ENCODE results near the gene GRIK2.

DNA sequence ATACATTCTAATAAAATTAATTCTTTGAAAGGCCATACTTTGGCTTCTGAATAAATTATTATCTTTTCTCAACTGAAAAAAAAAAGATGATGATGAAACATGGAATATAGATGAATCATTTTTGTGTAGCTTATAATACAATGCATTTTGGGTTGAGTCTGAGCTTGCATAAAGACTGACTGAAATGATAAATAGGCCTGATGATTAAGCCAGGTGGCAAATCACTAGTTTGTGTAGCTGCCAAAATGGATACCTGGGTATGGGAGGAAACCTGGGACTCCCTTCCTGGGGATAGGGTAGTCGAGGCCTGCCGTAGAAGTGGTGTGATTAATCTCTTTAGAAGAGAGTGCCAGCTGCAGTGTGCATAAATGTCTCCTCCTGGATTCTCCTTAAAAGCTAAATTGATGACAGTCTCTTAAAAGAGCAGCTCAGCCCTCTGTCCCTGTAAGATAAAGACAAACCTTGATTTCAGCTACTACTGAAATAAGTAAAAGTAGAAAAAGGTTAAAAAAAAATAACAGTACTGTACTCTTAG, 275.1 kb downstream of the GRIK2 start:
- TF ChIP-seq, protein P1, sequence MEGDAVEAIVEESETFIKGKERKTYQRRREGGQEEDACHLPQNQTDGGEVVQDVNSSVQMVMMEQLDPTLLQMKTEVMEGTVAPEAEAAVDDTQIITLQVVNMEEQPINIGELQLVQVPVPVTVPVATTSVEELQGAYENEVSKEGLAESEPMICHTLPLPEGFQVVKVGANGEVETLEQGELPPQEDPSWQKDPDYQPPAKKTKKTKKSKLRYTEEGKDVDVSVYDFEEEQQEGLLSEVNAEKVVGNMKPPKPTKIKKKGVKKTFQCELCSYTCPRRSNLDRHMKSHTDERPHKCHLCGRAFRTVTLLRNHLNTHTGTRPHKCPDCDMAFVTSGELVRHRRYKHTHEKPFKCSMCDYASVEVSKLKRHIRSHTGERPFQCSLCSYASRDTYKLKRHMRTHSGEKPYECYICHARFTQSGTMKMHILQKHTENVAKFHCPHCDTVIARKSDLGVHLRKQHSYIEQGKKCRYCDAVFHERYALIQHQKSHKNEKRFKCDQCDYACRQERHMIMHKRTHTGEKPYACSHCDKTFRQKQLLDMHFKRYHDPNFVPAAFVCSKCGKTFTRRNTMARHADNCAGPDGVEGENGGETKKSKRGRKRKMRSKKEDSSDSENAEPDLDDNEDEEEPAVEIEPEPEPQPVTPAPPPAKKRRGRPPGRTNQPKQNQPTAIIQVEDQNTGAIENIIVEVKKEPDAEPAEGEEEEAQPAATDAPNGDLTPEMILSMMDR (IDR thresholded peaks at IDR 0.05), result no peak
- no peak for TF ChIP-seq POLR2A (IDR thresholded peaks at IDR 0.05)

All from Peyer's patch (tissue), 4 donors.